AG04450 (cell line): ENCODE measurements around the gene SLTM. TPM values are rescaled to one million over a fixed set of nuclear protein-coding genes. Genes with fewer than 3 reads are reported as not detected.

Source experiments
- CTCF ChIA-PET: fragments of 300-600, 350-600 bp; formaldehyde crosslinking; extraction: SDS; loops from one replicate; lab custom pipeline; 2022; ENCODE audit warnings: antibody characterized with exemption, inconsistent platforms; lab: Charles Lee
- POLR2A ChIA-PET: fragments of 350-600 bp; formaldehyde crosslinking; extraction: SDS; loops from one replicate; lab custom pipeline; 2021; ENCODE audit warnings: antibody characterized with exemption, inconsistent platforms; lab: Yijun Ruan, JAX
- DNase-seq: peaks from one replicate; pipeline ENCODE4 v3.0.0-alpha.2; 2011; ENCODE audit warnings: low read depth, low spot score
- H3K27ac ChIP-seq: one replicate; pipeline ENCODE4 v1.5.1; 2012; ENCODE audit warnings: low read depth, low read length, control low read depth
- H3K27me3 ChIP-seq: one replicate; pipeline ENCODE4 v1.6.0; 2012; ENCODE audit warnings: low read length; ENCODE audit not compliant: control insufficient read depth, insufficient read depth
- H3K4me3 ChIP-seq: 2 replicates; pipeline ENCODE4 v1.5.1; 2011; ENCODE audit warnings: mild to moderate bottlenecking, low read depth, low read length, control low read depth
- H3K9me3 ChIP-seq: 2 replicates; pipeline ENCODE4 v1.5.1; 2012; ENCODE audit warnings: low read length; ENCODE audit not compliant: control insufficient read depth, insufficient read depth
- CTCF ChIP-seq: IDR thresholded peaks from 2 replicates; pipeline ENCODE4 v1.5.1; 2011; ENCODE audit warnings: low read depth, low read length, control low read depth, inconsistent platforms
- polyA plus RNA-seq: library from polyadenylated mRNA; depleted of rRNA; stranded (reverse); fragments of >200 nt; gene quantifications from 2 replicates; pipeline ENCODE4 v1.2.3, GENCODE V29; 2011

Gene SLTM
- polyA plus RNA-seq, 1 experiment: 36.2 TPM

GRCh38 chr15:58931987-58932588, 1.4 kb downstream of the SLTM start:
- H3K4me3 ChIP-seq: peak overlapping the region; percentile 83
- no peak overlapping the region for H3K27ac ChIP-seq
- H3K9me3 ChIP-seq: no peaks in the 10 kb centered on the region; the same call in 1 of the 2 replicates
- CTCF ChIA-PET: interaction anchor here (0.7 to 1.5 kb wide), 3 partner anchors 30 to 704 kb away, joined by 3 to 7 read pairs (median 4); no protein-coding TSS in a partner anchor
- DNase-seq: no peak
- POLR2A ChIA-PET: interaction anchor here (0.7 to 1.0 kb wide), 3 partner anchors 15 to 55 kb away, joined by 3 read pairs; no protein-coding TSS in a partner anchor
- H3K27me3 ChIP-seq: no peaks in the 10 kb centered on the region
- TF ChIP-seq CTCF: no peak

GRCh38 chr15:58929891-58930416, 3.5 kb downstream of the SLTM start:
- H3K9me3 ChIP-seq: no peaks in the 10 kb centered on the region; the same call in 1 of the 2 replicates
- POLR2A ChIA-PET: interaction anchor here (0.6 kb wide), 1 partner anchor 19 kb away, joined by 5 read pairs; no protein-coding TSS in a partner anchor
- CTCF ChIA-PET: interaction anchor here (0.6 to 0.8 kb wide), 2 partner anchors 589 to 718 kb away, joined by 4 to 6 read pairs; no protein-coding TSS in a partner anchor
- no peak for DNase-seq
- H3K4me3 ChIP-seq: no peak overlapping the region
- no peak overlapping the region for H3K27ac ChIP-seq
- no peaks in the 10 kb centered on the region for H3K27me3 ChIP-seq
- no peak for TF ChIP-seq CTCF

- CTCF ChIA-PET: no interaction called here
- Histone ChIP-seq H3K27me3 (no peaks in the 10 kb centered on the region), H3K27ac (no peak overlapping the region), H3K9me3 (no peaks in the 10 kb centered on the region), H3K4me3 (no peak overlapping the region)
- POLR2A ChIA-PET: no interaction called here
- DNase-seq: no peak
- TF ChIP-seq CTCF: no peak
Observed at GRCh38 chr15:58926823-58927222, 6.7 kb downstream of the SLTM start.

- no peak for DNase-seq
- Histone ChIP-seq H3K27me3 (no peaks in the 10 kb centered on the region), H3K27ac (no peak overlapping the region), H3K9me3 (no peaks in the 10 kb centered on the region), H3K4me3 (no peak overlapping the region)
- TF ChIP-seq CTCF: no peak
- ChIA-PET CTCF (no interaction called here), POLR2A (interaction anchor here (0.7 kb wide), 1 partner anchor 28 kb away, joined by 5 read pairs; no protein-coding TSS in a partner anchor)
Observed at GRCh38 chr15:58924327-58924726, 9.2 kb downstream of the SLTM start.
